ENCODE data around the gene DOCK2.

Gene DOCK2

GRCh38 chr5:170113522-170113900, 476.4 kb downstream of the DOCK2 start:
- H3K36me3 ChIP-seq, result no peaks in the 10 kb centered on the region
- no peak overlapping the region for H3K9ac ChIP-seq
- TF ChIP-seq Cebpa-rat (IDR thresholded peaks at IDR 0.05), result no peak
- H3K27me3 ChIP-seq, result no peaks in the 10 kb centered on the region
- peaks cover 0 to 16% (median 8%) of the 10 kb centered on the region in 10 experiments; a peak in 14 of 20 replicates for H3K4me1 ChIP-seq
- no peak overlapping the region for H3K4me2 ChIP-seq
- H3K4me3 ChIP-seq, result no peak overlapping the region
- no peaks in the 10 kb centered on the region for H3K9me3 ChIP-seq (replicated peaks in 1 of 11)
- no peak overlapping the region for H3K27ac ChIP-seq
- no peaks in the 10 kb centered on the region for H4K20me1 ChIP-seq

GRCh38 chr5:170114271-170114670, 477.2 kb downstream of the DOCK2 start:
- Histone ChIP-seq H3K27ac (no peak overlapping the region), H3K27me3 (no peaks in the 10 kb centered on the region)

GRCh38 chr5:170115925-170116324, 478.9 kb downstream of the DOCK2 start:
- no peaks in the 10 kb centered on the region for H3K9me3 ChIP-seq (replicated peaks in 1 of 11)
- no peak for TF ChIP-seq Cebpa-rat (IDR thresholded peaks at IDR 0.05)
- H3K36me3 ChIP-seq, result no peaks in the 10 kb centered on the region
- no peaks in the 10 kb centered on the region for H3K27me3 ChIP-seq
- no peak overlapping the region for H3K9ac ChIP-seq
- H3K4me2 ChIP-seq, result no peak overlapping the region
- no peak overlapping the region for H3K4me3 ChIP-seq
- no peaks in the 10 kb centered on the region for H4K20me1 ChIP-seq
- H3K4me1 ChIP-seq, result 0 out of 20 replicates have a peak, but pooled peaks cover 0 to 7% (median 0%) of the 10 kb centered on the region in 10 experiments
- H3K27ac ChIP-seq, result no peak overlapping the region

More at GRCh38 chr5:170114271-170114670, 477.2 kb downstream of the DOCK2 start:
- no peak for TF ChIP-seq Cebpa-rat (IDR thresholded peaks at IDR 0.05)
- Histone ChIP-seq H4K20me1 (no peaks in the 10 kb centered on the region), H3K4me1 (peaks cover 0 to 11% (median 3%) of the 10 kb centered on the region in 10 experiments; a peak in 14 of 20 replicates), H3K4me2 (no peak overlapping the region), H3K36me3 (no peaks in the 10 kb centered on the region), H3K9ac (no peak overlapping the region), H3K9me3 (replicated peaks in 1 of 11) (no peaks in the 10 kb centered on the region), H3K4me3 (no peak overlapping the region)

DNA sequence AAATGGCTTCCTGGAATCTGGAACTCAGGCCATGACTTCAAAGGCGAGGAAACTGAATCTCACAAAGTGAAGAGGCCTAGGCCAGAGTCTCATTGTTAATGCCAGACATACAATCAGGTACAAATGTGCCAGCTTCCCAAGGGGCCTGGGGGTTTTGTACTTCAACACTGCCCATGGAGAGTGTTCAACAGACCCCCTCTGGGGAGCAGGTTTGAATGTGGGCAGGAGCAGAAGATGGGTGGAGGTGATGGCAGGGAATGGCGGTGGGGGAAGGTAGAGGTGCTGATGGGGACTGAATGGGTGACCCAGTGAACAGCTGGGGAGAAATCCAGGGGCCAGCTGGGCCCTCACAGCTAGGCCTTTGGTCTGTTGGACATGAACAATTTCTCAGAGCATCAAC, 480.7 kb downstream of the DOCK2 start:
- no peak for TF ChIP-seq Cebpa-rat (IDR thresholded peaks at IDR 0.05)
- Histone ChIP-seq H3K27me3 (no peaks in the 10 kb centered on the region), H4K20me1 (no peaks in the 10 kb centered on the region), H3K4me1 (0 out of 20 replicates have a peak, but pooled peaks cover 0 to 7% (median 0%) of the 10 kb centered on the region in 10 experiments), H3K4me3 (no peak overlapping the region), H3K9ac (no peak overlapping the region), H3K9me3 (replicated peaks in 1 of 11) (no peaks in the 10 kb centered on the region), H3K4me2 (no peak overlapping the region), H3K36me3 (no peaks in the 10 kb centered on the region), H3K27ac (no peak overlapping the region)

DNA sequence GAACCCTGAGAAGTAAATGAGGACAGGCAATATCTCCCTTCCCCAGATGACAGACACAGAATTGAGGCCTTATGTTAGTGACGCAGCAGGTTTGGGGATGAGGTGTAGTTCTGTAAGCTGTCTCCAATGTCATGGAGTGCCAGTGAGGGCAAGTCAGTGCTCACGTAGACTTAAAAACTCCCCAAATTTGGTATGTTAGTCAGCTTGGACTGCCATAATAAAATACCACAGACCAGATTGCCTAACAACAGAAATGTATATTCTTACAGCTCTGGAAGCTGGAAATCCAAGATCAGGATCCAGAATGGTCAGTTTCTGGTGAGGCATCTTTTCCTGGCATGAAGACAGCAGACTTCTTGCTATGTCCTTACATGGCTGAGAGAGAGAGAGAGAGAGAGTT, 483.5 kb downstream of the DOCK2 start:
- Histone ChIP-seq H3K27me3 (no peaks in the 10 kb centered on the region), H3K4me2 (no peak overlapping the region), H3K36me3 (no peaks in the 10 kb centered on the region), H3K9me3 (replicated peaks in 1 of 11) (peaks cover 5 to 14% (median 8%) of the 10 kb centered on the region in 11 experiments; a peak in 20 of 22 replicates), H4K20me1 (no peaks in the 10 kb centered on the region), H3K4me1 (no peaks in the 10 kb centered on the region), H3K4me3 (no peak overlapping the region), H3K9ac (no peak overlapping the region), H3K27ac (no peak overlapping the region)
- no peak for TF ChIP-seq Cebpa-rat (IDR thresholded peaks at IDR 0.05)

GRCh38 chr5:170121321-170121720, 484.2 kb downstream of the DOCK2 start:
- Histone ChIP-seq H3K9me3 (replicated peaks in 1 of 11) (peaks cover 12 to 22% (median 15%) of the 10 kb centered on the region in 11 experiments), H3K27ac (no peak overlapping the region), H3K27me3 (no peaks in the 10 kb centered on the region), H3K36me3 (no peaks in the 10 kb centered on the region), H3K4me3 (no peak overlapping the region), H3K4me2 (no peak overlapping the region), H3K4me1 (no peaks in the 10 kb centered on the region), H4K20me1 (no peaks in the 10 kb centered on the region), H3K9ac (no peak overlapping the region)
- no peak for TF ChIP-seq Cebpa-rat (IDR thresholded peaks at IDR 0.05)

DNA sequence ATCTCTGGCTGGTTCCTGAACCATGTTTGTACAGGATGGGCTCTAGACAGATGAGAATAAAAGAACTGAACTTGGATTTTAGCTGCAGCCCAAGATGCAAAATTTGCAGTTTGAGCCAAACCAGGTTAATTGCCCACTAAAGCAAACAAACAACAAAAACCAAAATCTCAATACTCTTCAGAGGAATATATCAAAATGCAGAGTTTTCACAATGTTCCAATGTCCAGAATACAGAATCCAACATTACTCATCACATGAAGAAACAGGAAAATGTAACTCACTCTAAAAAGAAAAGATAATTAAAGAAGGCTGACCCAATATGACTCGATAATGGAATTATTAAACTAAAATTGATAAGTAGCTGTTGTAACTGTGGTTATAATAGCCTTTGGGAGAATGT, 489.0 kb downstream of the DOCK2 start:
- Histone ChIP-seq H3K9me3 (replicated peaks in 1 of 11) (peaks cover 17 to 42% (median 31%) of the 10 kb centered on the region in 11 experiments), H4K20me1 (no peaks in the 10 kb centered on the region), H3K4me3 (no peak overlapping the region), H3K4me2 (no peak overlapping the region), H3K27ac (no peak overlapping the region), H3K27me3 (no peaks in the 10 kb centered on the region), H3K36me3 (no peaks in the 10 kb centered on the region), H3K9ac (no peak overlapping the region), H3K4me1 (no peaks in the 10 kb centered on the region)
- no peak for TF ChIP-seq Cebpa-rat (IDR thresholded peaks at IDR 0.05)

- no peaks in the 10 kb centered on the region for H3K36me3 ChIP-seq
- peaks cover 17 to 47% (median 31%) of the 10 kb centered on the region in 11 experiments for H3K9me3 ChIP-seq (replicated peaks in 1 of 11)
- H3K9ac ChIP-seq, result no peak overlapping the region
- H3K4me2 ChIP-seq, result no peak overlapping the region
- no peak overlapping the region for H3K27ac ChIP-seq
- no peak overlapping the region for H3K4me3 ChIP-seq
- TF ChIP-seq Cebpa-rat (IDR thresholded peaks at IDR 0.05), result no peak
- no peaks in the 10 kb centered on the region for H3K27me3 ChIP-seq
- no peaks in the 10 kb centered on the region for H4K20me1 ChIP-seq
- H3K4me1 ChIP-seq, result no peaks in the 10 kb centered on the region
These were observed 489.6 kb downstream of the DOCK2 start for GRCh38 chr5:170126626-170127025.

GRCh38 chr5:170131235-170131634, 494.2 kb downstream of the DOCK2 start:
- Histone ChIP-seq H3K4me3 (no peak overlapping the region), H3K27ac (no peak overlapping the region), H3K27me3 (no peaks in the 10 kb centered on the region), H3K9ac (no peak overlapping the region), H3K4me2 (no peak overlapping the region), H4K20me1 (no peaks in the 10 kb centered on the region), H3K4me1 (peaks cover 0 to 8% (median 6%) of the 10 kb centered on the region in 10 experiments; a peak in 14 of 20 replicates), H3K36me3 (no peaks in the 10 kb centered on the region), H3K9me3 (replicated peaks in 1 of 11) (peaks cover 10 to 30% (median 18%) of the 10 kb centered on the region in 11 experiments)
- no peak for TF ChIP-seq Cebpa-rat (IDR thresholded peaks at IDR 0.05)

GRCh38 chr5:170132269-170132975, 495.3 kb downstream of the DOCK2 start:
- peaks cover 4 to 18% (median 7%) of the 10 kb centered on the region in 11 experiments; a peak in 14 of 22 replicates for H3K9me3 ChIP-seq (replicated peaks in 1 of 11)
- no peak overlapping the region for H3K4me2 ChIP-seq
- H3K36me3 ChIP-seq, result no peaks in the 10 kb centered on the region
- H3K27ac ChIP-seq, result no peak overlapping the region
- H3K4me3 ChIP-seq, result no peak overlapping the region
- H3K27me3 ChIP-seq, result no peaks in the 10 kb centered on the region
- H3K9ac ChIP-seq, result no peak overlapping the region
- H4K20me1 ChIP-seq, result no peaks in the 10 kb centered on the region
- TF ChIP-seq Cebpa-rat (IDR thresholded peaks at IDR 0.05), result no peak
- H3K4me1 ChIP-seq, result peaks cover 0 to 10% (median 10%) of the 10 kb centered on the region in 10 experiments; a peak in 14 of 20 replicates
